GM23248 (cell line): ENCODE data around the gene SPDEF. TPM values are rescaled to one million over a fixed set of nuclear protein-coding genes. Genes with fewer than 3 reads are reported as not detected.

Experiments
- DNase-seq: peaks from one replicate; pipeline ENCODE4 v3.0.0-alpha.2; 2015
- H2AFZ ChIP-seq: fragments of 200-600 bp; sonication (generic); 2 replicates; pipeline ENCODE4 v1.6.1; 2016; ENCODE audit warnings: antibody characterized with exemption
- H3F3A ChIP-seq: fragments of 200-600 bp; sonication (generic); 2 replicates; pipeline ENCODE4 v1.6.1; 2016; ENCODE audit warnings: mild to moderate bottlenecking, antibody characterized with exemption, mixed run types; ENCODE audit not compliant: insufficient read depth
- H3K27ac ChIP-seq: fragments of 200-600 bp; sonication (generic); 2 replicates; pipeline ENCODE4 v1.5.1; 2016; ENCODE audit warnings: mild to moderate bottlenecking
- H3K27me3 ChIP-seq: fragments of 200-600 bp; sonication (generic); replicated peaks from 2 replicates; pipeline ENCODE4 v1.6.1; 2016; ENCODE audit warnings: mild to moderate bottlenecking; ENCODE audit not compliant: insufficient read depth
- H3K36me3 ChIP-seq: fragments of 200-600 bp; sonication (generic); 2 replicates; pipeline ENCODE4 v1.6.1; 2016; ENCODE audit warnings: low read depth, mild to moderate bottlenecking
- H3K4me1 ChIP-seq: fragments of 200-600 bp; sonication (generic); 2 replicates; pipeline ENCODE4 v1.6.1; 2016; ENCODE audit warnings: mild to moderate bottlenecking; ENCODE audit not compliant: insufficient read depth
- H3K4me2 ChIP-seq: fragments of 200-600 bp; sonication (generic); one replicate; pipeline ENCODE4 v1.6.1; 2016; ENCODE audit warnings: mild to moderate bottlenecking; ENCODE audit not compliant: unreplicated experiment
- H3K4me3 ChIP-seq: fragments of 200-600 bp; sonication (generic); 2 replicates; pipeline ENCODE4 v1.5.1; 2016; ENCODE audit warnings: mild to moderate bottlenecking
- H3K79me2 ChIP-seq: fragments of 200-600 bp; sonication (generic); 2 replicates; pipeline ENCODE4 v1.6.1; 2016; ENCODE audit warnings: mild to moderate bottlenecking; ENCODE audit not compliant: insufficient read depth
- H3K9ac ChIP-seq: fragments of 200-600 bp; sonication (generic); 2 replicates; pipeline ENCODE4 v1.6.1; 2016; ENCODE audit warnings: mild to moderate bottlenecking
- H3K9me2 ChIP-seq: fragments of 200-600 bp; sonication (generic); 2 replicates; pipeline ENCODE4 v1.6.1; 2016; ENCODE audit warnings: mixed run types, mild to moderate bottlenecking, moderate library complexity; ENCODE audit not compliant: insufficient read depth
- H3K9me3 ChIP-seq: fragments of 200-600 bp; sonication (generic); one replicate; pipeline ENCODE4 v1.6.1; 2017; ENCODE audit warnings: low read depth
- H4K20me1 ChIP-seq: fragments of 200-600 bp; sonication (generic); 2 replicates; pipeline ENCODE4 v1.6.0; 2016; ENCODE audit not compliant: insufficient read depth
- EZH2 ChIP-seq: fragments of 200-600 bp; sonication (generic); IDR thresholded peaks from 2 replicates; pipeline ENCODE4 v1.6.1; 2018; ENCODE audit warnings: antibody characterized with exemption, mild to moderate bottlenecking; ENCODE audit not compliant: insufficient read depth, poor library complexity, severe bottlenecking
- EZH2phosphoT487 ChIP-seq: fragments of 200-600 bp; sonication (generic); IDR thresholded peaks from 2 replicates; pipeline ENCODE4 v1.6.1; 2018; ENCODE audit warnings: antibody characterized with exemption, moderate library complexity, mild to moderate bottlenecking, low read depth; ENCODE audit not compliant: insufficient read depth
- WGBS, 2 experiments: methylation state at CpG; one replicate each; pipeline ENCODE4 v1.1.6; 2015 to 2017; ENCODE audit warnings: low lambda C conversion rate in 2 of 2, low coverage in 1 of 2; ENCODE audit errors: missing lambda C conversion rate in 2 of 2; 5-methylcytosine and 5-hydroxymethylcytosine counted together
- in situ Hi-C: fragments of 300-500 bp; cut with MboI; formaldehyde crosslinking; loops from 2 replicates; pipeline ENCODE4 v1.15.0; 2020
- polyA plus RNA-seq: library from polyadenylated mRNA; unstranded; fragments of >200 nt; fragmentation: Nextera tagmentation; extraction: Ambion mirVana; gene quantifications from 2 replicates; pipeline ENCODE4 v1.2.1, GENCODE V29; 2016
- total RNA-seq: library from RNA; depleted of rRNA; stranded (reverse); fragments of >200 nt; shearing (Covaris generic); gene quantifications from 2 replicates; pipeline ENCODE4 v1.2.3, GENCODE V29; 2014

The SPDEF gene
- total and polyA plus RNA-seq, 2 experiments from 2014 or later = not detected

GRCh38 chr6:34518669-34519365, 37.3 kb downstream of the SPDEF start:
- Histone ChIP-seq H4K20me1 (no peaks in the 10 kb centered on the region), H3K4me3 (no peak overlapping the region), H3K36me3 (no peaks in the 10 kb centered on the region), H3K27ac (no peak overlapping the region), H3K27me3 (peaks cover 5% of the 10 kb centered on the region), H3K4me2 (no peak overlapping the region), H2AFZ (no peak overlapping the region), H3F3A (no peaks in the 10 kb centered on the region), H3K9me3 (no peaks in the 10 kb centered on the region), H3K9ac (no peak overlapping the region), H3K4me1 (no peaks in the 10 kb centered on the region), H3K79me2 (no peaks in the 10 kb centered on the region), H3K9me2 (no peaks in the 10 kb centered on the region)
- TF ChIP-seq EZH2 = no peak
- TF ChIP-seq EZH2phosphoT487 = no peak
- in situ Hi-C loops = no loop called here
- 68 to 72% methylated on average over 4 of the region's 4 CpGs for WGBS, 2 experiments
- no peak for DNase-seq

DNA sequence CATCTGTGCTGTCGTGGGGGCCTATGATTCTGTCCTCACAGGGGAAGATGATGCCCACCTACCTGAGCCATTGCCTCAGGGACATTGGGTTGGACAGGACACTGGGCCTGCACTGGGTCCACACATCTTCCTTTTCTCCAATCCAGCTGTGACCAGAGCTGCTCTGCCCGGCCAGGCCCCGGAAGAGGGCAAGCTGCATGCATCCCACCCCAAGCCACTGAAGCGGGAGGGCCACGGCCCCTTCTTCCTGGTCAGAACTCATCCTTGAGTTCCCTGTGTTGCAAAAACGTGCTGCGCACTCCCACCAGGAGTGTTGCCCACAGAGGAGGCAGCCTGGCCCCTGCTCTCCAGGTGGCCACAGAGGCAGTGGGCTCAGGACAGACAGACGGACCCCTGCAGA, 38.2 kb downstream of the SPDEF start:
- TF ChIP-seq EZH2phosphoT487 (no peak), EZH2 (no peak)
- DNase-seq = no peak
- no peaks in the 10 kb centered on the region for H3K9me2 ChIP-seq
- no peak overlapping the region for H3K9ac ChIP-seq
- H3K4me3 ChIP-seq = no peak overlapping the region
- H3K4me2 ChIP-seq = no peak overlapping the region
- no peaks in the 10 kb centered on the region for H3K79me2 ChIP-seq
- no peak overlapping the region for H3K27ac ChIP-seq
- no peaks in the 10 kb centered on the region for H3K9me3 ChIP-seq
- no peak overlapping the region for H2AFZ ChIP-seq
- no peaks in the 10 kb centered on the region for H3F3A ChIP-seq
- no peaks in the 10 kb centered on the region for H3K36me3 ChIP-seq
- in situ Hi-C loops = no loop called here
- 69 to 79% methylated on average over 8 of the region's 8 CpGs for WGBS, 2 experiments
- H3K4me1 ChIP-seq = no peaks in the 10 kb centered on the region
- H4K20me1 ChIP-seq = no peaks in the 10 kb centered on the region
- peaks cover 5% of the 10 kb centered on the region for H3K27me3 ChIP-seq

GRCh38 chr6:34517461-34517881, 38.7 kb downstream of the SPDEF start:
- Histone ChIP-seq H3K27ac (no peak overlapping the region), H2AFZ (no peak overlapping the region), H3K9me3 (no peaks in the 10 kb centered on the region), H3K36me3 (no peaks in the 10 kb centered on the region), H3K4me1 (no peaks in the 10 kb centered on the region), H3K4me2 (no peak overlapping the region), H3K9ac (no peak overlapping the region), H3K27me3 (peaks cover 5% of the 10 kb centered on the region), H3K9me2 (no peaks in the 10 kb centered on the region), H3K79me2 (no peaks in the 10 kb centered on the region), H3K4me3 (no peak overlapping the region), H4K20me1 (no peaks in the 10 kb centered on the region), H3F3A (no peaks in the 10 kb centered on the region)
- WGBS, 2 experiments = 54 to 63% methylated on average over 4 of the region's 4 CpGs
- in situ Hi-C loops = no loop called here
- no peak for TF ChIP-seq EZH2
- TF ChIP-seq EZH2phosphoT487 = no peak
- no peak for DNase-seq

DNA sequence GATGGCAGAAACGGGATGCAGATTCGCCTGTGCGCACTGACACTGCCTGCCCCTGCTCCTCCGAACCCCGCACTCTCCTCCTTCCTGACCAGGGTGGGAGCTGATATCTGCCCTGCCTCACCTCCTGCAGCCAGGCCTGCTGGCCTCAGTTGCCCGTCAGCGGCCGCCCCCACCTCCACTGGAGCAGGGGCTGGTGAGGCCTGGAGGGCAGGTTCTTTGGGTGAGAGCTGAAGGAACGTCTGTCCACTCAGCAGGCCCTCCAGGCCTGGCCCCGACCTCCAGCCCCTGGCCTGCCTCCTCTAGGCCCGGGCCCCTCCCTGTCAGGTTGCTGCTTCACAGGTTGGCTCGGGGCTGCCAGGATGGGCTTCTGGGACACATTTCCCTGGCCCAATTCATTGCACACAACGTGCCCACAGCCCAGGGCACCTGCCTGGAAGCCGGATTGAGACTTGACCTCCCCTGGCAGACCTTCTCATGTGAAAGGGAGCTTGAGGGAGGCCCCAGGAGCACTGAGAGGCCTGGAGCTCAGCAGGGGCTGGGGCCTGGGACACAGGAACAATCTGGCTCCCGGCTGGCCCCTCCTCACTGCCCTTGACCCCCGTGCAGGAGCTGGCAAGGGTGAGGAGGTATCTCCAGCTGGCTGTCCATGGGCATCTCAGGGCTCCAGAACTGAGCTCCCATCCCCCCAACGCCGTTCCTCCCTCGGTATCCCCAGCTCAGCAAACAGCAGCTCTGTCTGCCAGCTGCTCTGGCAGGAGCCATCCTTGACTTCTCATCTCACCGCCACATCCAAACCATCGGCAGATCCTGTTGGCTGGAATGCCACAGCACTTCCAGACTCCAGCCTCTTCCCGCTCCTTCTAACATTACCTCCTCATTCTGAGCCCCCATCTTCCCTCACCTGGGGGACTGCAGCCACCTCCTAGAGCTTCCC, 39.5 kb downstream of the SPDEF start:
- no peaks in the 10 kb centered on the region for H3K9me3 ChIP-seq
- DNase-seq = no peak
- H3K27me3 ChIP-seq = peaks cover 5% of the 10 kb centered on the region
- WGBS, 2 experiments = 67 to 72% methylated on average over 21 to 22 of the region's 22 CpGs
- in situ Hi-C loops = no loop called here
- H2AFZ ChIP-seq = no peak overlapping the region
- H3K27ac ChIP-seq = no peak overlapping the region
- H3K4me3 ChIP-seq = no peak overlapping the region
- no peaks in the 10 kb centered on the region for H3K9me2 ChIP-seq
- H3F3A ChIP-seq = no peaks in the 10 kb centered on the region
- no peaks in the 10 kb centered on the region for H4K20me1 ChIP-seq
- no peak for TF ChIP-seq EZH2phosphoT487
- no peak for TF ChIP-seq EZH2
- no peaks in the 10 kb centered on the region for H3K36me3 ChIP-seq
- H3K9ac ChIP-seq = no peak overlapping the region
- no peak overlapping the region for H3K4me2 ChIP-seq
- H3K79me2 ChIP-seq = no peaks in the 10 kb centered on the region
- no peaks in the 10 kb centered on the region for H3K4me1 ChIP-seq
